Measurements from ENCODE around the gene ZBED3. TPM values are rescaled to one million over a fixed set of nuclear protein-coding genes. Genes with fewer than 3 reads are reported as not detected.

ZBED3 gene
- total RNA-seq, 1 donor from 2014 or later, result 0.29 TPM

- intact Hi-C loops (cut with micrococcal nuclease), result loop anchor here (1.0 to 5.0 kb wide), 2 partner anchors 210 to 476 kb away; no protein-coding TSS in a partner anchor
These were observed 9.3 kb downstream of the ZBED3 start for GRCh38 chr5:77077829-77078176.

DNA sequence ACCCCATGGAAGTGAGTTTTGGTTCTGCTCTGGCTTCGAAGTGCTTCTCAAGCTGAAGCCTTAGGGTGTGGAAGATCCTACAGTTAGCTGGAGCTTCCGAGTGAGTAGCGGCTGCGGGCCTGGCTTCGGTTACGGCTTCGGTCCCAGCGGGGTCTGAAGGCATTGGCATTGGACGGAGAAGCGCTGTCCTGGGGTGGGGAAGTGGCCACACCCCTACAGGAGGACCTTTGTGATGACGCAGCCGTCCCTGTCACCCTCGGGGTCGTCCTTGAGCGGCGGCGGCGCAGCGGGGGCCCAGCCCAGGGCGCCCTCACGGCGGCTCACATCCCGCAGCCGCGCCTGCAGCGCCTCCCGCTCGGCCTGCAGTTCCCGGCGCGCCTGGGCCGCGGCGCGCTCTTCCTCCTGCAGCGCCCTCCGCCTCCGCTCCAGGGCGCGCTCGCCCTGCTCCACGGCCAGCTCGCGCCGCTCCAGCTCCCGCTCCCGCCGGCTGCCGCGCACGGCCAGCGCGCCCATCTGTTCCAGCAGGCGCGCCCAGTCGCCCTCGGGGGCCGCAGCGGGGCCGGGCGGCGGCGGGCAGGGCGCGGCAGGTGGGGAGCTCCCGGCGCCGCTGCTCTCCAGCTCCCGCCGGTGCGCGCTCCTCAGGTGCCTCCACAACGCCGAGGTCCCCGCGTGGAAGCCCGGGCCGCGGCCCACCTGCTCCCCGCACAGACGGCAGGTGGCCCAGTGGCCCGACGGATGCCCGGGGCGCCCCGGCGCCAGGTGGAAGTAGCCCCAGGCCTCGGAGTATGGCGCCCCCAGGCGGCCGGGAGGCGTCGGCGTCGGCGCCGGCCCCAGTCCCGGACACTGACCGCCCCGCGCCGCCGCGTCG lies 9.9 kb downstream of the ZBED3 start:
- intact Hi-C loops (cut with micrococcal nuclease), result loop anchor here (1.0 to 5.0 kb wide), 2 partner anchors 209 to 475 kb away; no protein-coding TSS in a partner anchor

DNA sequence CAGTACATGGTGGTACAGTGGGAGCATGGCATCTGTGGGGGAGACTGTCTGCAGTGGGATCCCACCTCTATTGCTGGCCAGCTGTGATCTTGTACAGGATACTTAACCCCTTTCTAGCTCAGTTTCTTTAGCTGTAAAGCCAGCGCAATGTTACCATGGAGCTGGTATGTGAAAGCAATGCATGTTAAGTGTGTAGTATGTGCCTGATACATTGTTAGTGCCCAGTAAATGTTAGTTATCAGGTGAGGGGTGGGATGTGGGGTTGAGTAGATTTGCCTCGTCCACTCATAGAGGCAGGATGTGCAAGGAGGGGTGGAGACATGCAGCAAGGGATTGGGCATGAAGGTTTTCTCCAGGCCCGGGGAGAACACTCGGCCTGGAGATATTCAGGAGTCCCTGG lies 12.3 kb downstream of the ZBED3 start:
- intact Hi-C loops (cut with micrococcal nuclease), result loop anchor here (5.0 kb wide), 1 partner anchor 472 kb away; no protein-coding TSS in a partner anchor

DNA sequence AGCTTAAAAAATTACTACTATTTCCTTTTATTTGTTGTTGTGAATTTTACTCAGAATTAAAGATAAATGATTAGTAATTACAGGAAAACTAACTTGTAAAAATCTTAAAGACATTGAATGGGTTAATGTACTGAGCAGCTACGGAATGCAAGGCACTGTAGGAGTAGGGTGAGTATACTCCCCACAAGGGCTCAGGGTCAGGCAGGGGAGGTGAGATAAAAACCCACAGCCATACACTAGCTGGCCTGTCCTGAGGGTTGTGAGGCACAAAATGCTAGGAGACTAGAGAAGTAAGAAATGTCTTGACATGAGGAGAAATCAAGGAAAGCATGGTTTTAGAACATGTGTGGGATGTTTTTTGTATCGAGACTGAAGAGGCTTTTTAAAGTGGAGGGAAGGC lies 13.4 kb downstream of the ZBED3 start:
- intact Hi-C loops (cut with micrococcal nuclease), result no loop called here

GRCh38 chr5:77066823-77067442 lies 20.2 kb downstream of the ZBED3 start:
- intact Hi-C loops (cut with micrococcal nuclease), result no loop called here

- intact Hi-C loops (cut with micrococcal nuclease), result no loop called here
These were observed 20.9 kb downstream of the ZBED3 start for GRCh38 chr5:77066184-77066583.

DNA sequence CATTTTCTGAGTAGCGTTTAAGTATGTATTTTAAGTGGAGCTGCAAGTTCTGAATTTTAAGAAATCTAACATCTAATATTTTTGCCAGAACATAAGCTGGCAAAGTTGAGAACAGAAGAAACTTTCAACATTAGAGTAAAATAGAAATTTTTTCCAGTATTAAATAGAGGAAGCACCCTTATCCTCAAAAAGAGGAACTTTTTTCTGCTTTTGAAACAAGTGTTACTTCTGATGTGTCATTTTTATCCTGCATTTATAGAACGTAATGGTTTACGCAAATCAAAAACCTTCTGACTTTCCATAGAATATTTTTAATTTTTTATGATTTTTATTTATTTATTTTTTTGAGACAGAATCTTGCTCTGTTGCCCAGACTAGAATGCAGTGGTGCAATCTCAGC lies 21.8 kb downstream of the ZBED3 start:
- intact Hi-C loops (cut with micrococcal nuclease), result no loop called here

DNA sequence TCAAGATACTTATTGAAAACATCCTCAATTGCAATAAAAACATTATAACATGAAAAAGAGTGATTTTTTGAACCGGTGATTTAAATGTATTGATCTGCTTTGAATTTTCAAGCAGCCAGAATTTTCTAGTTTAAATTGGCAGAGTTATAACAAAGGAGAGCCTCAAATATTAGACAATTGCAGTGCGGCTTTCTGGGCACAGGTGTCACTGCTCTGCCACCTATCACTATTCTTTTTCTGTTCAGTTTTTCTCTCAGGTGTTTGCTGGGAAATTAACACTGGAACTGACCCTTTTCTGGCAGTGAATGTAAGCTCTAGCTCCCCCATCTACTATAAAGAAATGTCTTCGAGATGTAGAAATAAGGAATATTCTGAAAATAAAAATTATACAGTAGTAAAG lies 23.0 kb downstream of the ZBED3 start:
- intact Hi-C loops (cut with micrococcal nuclease), result no loop called here

DNA sequence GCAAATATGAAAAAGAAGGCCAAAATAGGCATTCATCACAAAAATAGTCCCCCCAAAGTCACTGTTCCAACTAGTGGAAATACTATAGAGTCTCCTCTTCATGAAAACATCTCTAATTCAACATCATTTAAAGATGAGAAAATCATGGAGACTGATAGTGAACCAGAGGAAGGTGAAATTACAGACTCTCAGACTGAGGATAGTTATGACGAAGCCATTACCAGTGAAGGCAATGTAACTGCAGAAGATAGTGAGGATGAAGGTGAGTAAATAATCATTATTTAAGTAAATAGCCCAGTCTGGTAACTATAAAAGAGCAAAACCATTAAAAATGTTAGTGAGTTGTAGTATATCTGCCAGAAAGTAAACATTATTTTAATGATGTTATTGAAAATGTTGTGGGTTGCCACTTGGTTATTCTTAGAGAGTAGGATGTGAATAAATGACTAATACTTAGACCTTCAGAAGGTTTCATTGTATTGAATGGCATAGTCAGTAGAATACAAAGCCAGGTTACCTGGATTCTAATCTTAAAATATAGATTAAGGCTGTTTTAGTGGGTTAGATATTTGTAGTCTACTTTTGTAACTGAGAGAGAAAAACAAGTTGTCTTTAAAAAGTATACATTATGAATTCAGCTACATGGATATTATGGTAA lies 40.5 kb downstream of the ZBED3 start:
- intact Hi-C loops (cut with micrococcal nuclease), result no loop called here

DNA sequence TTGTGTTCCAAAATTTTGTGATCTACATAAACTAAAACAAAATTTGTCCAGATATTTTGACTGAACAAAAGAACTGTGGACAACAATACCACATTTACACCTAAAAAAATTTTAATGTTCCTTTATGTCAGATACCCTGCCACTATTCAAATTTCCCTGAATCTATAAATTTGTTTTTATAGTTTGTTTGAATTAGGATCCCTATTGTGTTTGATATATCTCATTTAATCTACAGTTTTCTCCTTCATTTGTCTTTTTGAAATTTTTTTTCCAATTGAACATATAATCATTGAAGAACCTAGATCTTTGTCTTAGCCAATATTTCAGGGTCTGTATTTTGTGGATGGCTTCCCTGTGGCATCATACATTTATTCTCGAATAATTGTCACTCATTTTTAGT lies 51.1 kb downstream of the ZBED3 start:
- intact Hi-C loops (cut with micrococcal nuclease), result loop anchor here (10.0 kb wide), 1 partner anchor 1981 kb away; the partner anchor contains the start of gene GCNT4

DNA sequence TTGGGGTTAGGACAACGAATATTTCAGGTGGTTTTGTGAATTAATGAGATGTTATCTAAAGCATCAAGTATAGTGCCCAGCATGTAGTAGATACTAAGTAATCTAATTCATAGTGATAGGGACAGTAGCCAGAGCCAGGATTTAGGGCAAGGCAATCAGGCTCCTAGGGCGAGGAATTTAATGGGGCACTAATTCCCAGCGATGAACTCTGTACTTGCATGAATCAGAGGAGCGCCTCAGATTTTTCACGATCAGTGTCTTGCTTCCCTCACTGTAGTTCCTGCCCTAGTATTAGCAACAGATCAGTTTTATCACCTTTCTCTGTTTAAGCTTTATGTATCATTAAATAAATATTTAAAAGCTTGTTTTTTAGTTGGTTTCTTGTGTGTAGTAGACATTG lies 53.7 kb downstream of the ZBED3 start:
- intact Hi-C loops (cut with micrococcal nuclease), result loop anchor here (5.0 to 10.0 kb wide), 5 partner anchors 166 to 1979 kb away; partner anchors contain the start of genes ARSB, GCNT4 and IQGAP2

GRCh38 chr5:77032635-77033034 lies 54.5 kb downstream of the ZBED3 start:
- intact Hi-C loops (cut with micrococcal nuclease), result loop anchor here (5.0 to 10.0 kb wide), 5 partner anchors 165 to 1978 kb away; partner anchors contain the start of genes ARSB, GCNT4 and IQGAP2

GRCh38 chr5:77031891-77032290 lies 55.2 kb downstream of the ZBED3 start:
- intact Hi-C loops (cut with micrococcal nuclease), result loop anchor here (2.0 to 10.0 kb wide), 6 partner anchors 165 to 1977 kb away; partner anchors contain the start of genes ARSB, CERT1, GCNT4 and IQGAP2

DNA sequence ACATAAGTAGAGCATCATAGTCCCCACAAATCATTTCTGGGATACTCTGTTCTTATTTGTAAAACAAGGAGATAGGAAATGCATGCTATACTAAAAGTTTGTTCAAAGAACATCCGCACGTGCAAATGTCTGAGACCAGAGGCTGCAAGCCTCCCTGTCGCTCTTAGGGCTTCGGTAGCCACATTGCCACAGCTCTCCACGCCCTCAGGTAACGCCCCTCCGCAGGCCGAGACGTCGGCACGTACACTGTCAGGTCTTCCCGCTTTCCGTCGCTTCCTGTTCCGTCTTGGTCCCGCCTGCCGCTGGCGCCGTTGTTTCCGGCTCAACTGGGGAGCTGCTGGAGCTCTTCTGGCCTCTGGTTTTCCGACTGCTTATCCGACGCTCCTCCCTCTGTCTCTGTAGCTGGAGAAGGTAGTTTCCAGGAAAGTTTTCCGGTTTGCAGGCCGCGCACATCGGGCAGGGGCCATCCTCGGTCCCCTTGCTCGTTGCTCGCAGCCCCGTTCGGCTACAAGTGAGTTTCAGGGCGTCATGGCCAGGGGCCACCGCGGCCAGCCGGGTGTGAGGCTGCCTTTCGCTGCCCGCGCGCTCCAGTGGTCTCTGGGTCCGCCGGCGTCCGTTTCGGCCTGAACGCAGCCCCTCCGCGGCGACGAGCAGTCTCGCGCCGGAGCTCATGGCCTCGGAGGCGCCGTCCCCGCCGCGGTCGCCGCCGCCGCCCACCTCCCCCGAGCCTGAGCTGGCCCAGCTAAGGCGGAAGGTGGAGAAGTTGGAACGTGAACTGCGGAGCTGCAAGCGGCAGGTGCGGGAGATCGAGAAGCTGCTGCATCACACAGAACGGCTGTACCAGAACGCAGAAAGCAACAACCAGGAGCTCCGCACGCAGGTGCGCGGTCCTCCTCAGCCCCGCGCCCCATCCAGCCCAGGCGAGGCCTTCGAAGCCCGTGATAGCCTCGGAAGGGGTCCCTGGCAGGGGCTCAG lies 56.7 kb downstream of the ZBED3 start, which contains the start of gene AGGF1:
Gene AGGF1 (plus strand): TSS at position 308 of the 975 bp plus-strand sequence. CDS start 363 bp downstream, at position 671.
- intact Hi-C loops (cut with micrococcal nuclease), result loop anchor here (1.0 to 10.0 kb wide), 14 partner anchors 56 to 1976 kb away; partner anchors contain the start of genes AP3B1, ARSB, CERT1 and GCNT4

- intact Hi-C loops (cut with micrococcal nuclease), result no loop called here
These were observed 57.7 kb downstream of the ZBED3 start for GRCh38 chr5:77029376-77029885.

DNA sequence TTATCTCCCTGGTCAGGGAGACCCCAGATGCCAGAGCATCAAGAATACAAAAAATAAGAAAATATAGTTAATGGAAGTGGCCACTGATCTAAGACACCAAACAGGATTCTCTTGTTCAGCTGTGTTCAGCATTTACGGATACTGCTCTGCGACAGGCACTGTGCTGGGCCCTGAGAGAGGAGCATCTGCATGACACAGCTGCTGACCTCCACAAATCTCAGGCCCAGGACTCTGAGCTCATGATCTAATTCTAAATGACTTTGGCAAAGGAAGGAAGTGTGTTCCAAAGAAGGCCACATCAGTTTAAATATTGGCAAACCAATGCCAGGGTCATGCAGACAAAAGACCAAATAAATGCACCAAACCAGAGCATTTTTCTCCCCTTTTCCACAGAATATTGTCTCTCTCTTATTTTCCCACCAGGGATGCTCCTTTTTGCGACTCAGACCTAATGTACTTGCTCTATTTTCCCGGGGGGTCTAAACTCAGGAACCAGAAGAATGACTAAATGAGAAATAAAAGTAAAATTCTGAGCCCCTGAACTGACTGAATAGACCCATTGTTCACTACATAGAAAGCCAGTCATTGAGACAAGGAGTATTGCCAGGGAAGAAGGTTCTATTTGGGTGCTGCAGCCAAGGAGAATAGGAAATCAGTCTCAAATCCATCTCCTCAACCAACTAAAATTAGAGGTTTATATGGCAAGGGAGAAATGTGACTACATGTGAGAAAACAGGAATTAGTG lies 58.3 kb downstream of the ZBED3 start:
- intact Hi-C loops (cut with micrococcal nuclease), result no loop called here

DNA sequence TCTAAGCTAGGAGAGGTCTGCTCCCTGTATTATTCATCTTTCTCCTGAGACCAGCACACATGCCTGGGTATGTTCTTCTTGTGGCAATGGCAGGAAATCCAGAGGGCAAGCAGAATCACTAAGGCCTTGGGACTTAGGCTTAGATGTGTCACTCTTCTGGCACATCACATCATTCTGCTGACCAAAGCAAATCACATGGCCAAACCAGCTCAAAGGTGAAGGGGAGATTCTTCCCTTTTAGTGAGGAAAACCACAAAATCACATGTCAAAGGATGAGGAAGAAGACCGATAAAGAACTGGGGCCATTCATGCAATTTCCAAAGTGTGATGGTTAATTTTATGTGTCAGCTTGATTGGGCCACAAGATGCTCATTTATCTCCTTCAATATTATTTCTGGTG lies 62.6 kb downstream of the ZBED3 start:
- intact Hi-C loops (cut with micrococcal nuclease), result no loop called here

GRCh38 chr5:77022511-77023417 lies 64.3 kb downstream of the ZBED3 start:
- intact Hi-C loops (cut with micrococcal nuclease), result no loop called here

All from T-helper 1 cell treated with Interleukin-12 subunit alpha and Interleukin-12 subunit beta and Interleukin-4 antibody, amounts not matched to agents 30 ng/mL and 1 ng/mL, for 36 hours (primary cell).